ENCODE results near the gene CABP7.

CABP7 gene

DNA sequence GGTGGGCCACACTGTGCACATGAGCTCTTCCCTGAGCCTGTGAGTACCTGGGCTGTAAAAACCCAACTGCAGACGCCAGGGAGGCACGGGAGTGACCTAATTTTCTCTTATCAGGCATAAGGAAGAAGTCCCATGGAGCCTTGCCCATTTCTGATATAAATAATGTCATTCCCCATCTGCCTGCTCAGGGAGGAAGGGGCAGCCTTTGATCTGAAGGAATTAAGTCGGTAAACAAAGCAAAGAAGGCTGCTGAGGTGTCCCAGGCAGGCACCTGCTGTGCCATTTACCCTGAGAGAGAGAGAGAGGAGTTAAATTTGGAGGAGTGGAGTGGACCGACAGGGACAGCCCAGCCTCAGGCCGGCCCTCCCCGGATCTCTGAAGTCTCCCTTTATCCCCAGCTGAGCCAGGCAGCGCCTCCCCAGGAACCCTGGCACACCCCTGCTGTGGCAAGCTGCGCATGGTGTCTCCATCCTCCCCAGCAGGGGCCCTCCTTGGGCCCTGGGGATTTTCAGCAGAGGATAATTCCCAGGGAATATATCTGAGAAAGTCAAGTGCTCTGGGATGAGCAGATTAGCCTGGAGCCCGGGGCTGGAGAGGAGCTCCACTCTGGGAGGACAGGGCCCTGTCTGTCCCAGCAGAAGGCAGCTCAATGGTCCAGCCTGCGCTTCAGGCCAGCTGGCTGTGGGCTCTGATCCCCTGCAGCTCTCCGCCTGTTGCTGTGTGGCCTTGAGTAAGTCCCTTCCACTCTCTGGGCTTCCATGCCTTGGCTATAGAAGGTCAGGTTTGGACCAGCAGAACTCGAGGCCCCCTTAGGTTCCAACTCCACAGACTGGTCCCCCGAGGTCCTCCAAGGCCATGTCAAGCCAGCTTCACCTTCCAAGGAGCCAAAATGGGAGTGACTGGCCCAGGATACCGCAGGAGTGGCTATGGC, 17.5 kb upstream of the CABP7 start:
- Histone ChIP-seq H3K4me1 (ENCODE audit: control insufficient read depth in 1 of 2, insufficient read depth in 2 of 2, low read length in 2 of 2) (peaks cover 26 to 28% of the 10 kb centered on the region in 2 donors), H3K27me3 (ENCODE audit: control insufficient read depth in 1 of 2, insufficient read depth in 2 of 2, low read length in 2 of 2) (peaks cover 3 to 12% of the 10 kb centered on the region in 2 donors), H3K36me3 (ENCODE audit: control insufficient read depth in 1 of 2, insufficient read depth in 2 of 2, low read length in 2 of 2) (peaks cover 0 to under 1% of the 10 kb centered on the region in 2 donors)

DNA sequence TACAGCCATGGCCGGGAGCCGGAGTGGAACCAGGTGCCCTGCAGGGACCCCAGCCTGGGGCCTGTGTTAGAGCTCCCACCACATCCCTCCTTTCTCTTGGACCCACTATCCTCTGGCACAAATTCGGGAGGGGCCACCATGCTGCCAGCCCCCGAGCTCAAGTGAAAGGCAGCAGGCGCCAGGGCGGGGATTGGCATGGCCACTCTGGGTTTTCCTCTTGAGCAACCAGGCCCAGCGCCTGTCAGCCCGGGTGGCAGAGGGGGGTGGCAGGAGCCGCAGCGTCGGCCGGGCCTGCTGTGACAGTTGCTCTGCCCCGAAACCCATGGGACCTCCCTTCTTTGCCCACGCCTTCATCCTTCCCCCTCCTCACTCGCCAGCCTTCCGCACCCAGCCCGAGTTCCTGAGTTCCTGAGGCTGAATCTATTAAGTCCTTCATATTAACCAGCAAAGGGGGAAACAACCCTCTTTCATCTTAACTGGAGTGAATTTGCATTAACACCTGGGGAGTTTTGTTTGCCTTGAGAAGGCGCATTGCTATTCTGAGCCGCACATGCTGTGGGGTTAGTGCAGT, 16.8 kb upstream of the CABP7 start:
- H3K9me3 ChIP-seq (ENCODE audit: control insufficient read depth in 1 of 2, low read length in 2 of 2) = no peaks in the 10 kb centered on the region
- H3K9ac ChIP-seq (ENCODE audit: low read depth in 1 of 2, low read length in 2 of 2) = no peak overlapping the region
- H3K27me3 ChIP-seq (ENCODE audit: control insufficient read depth in 1 of 2, insufficient read depth in 2 of 2, low read length in 2 of 2) = peaks cover 3 to 12% of the 10 kb centered on the region in 2 donors
- no peaks in the 10 kb centered on the region for H3K36me3 ChIP-seq (ENCODE audit: control insufficient read depth in 1 of 2, insufficient read depth in 2 of 2, low read length in 2 of 2)
- H3K27ac ChIP-seq (ENCODE audit: low read depth, low read length) = no peak overlapping the region
- H3K4me3 ChIP-seq (ENCODE audit: low read depth in 1 of 2, low read length in 2 of 2) = no peak overlapping the region
- peaks cover 26 to 28% of the 10 kb centered on the region in 2 donors for H3K4me1 ChIP-seq (ENCODE audit: control insufficient read depth in 1 of 2, insufficient read depth in 2 of 2, low read length in 2 of 2)

More for the DNA sequence above, 17.5 kb upstream of the CABP7 start:
- Histone ChIP-seq H3K9me3 (ENCODE audit: control insufficient read depth in 1 of 2, low read length in 2 of 2) (no peaks in the 10 kb centered on the region), H3K9ac (ENCODE audit: low read depth in 1 of 2, low read length in 2 of 2) (no peak overlapping the region), H3K27ac (ENCODE audit: low read depth, low read length) (no peak overlapping the region), H3K4me3 (ENCODE audit: low read depth in 1 of 2, low read length in 2 of 2) (no peak overlapping the region)

DNA sequence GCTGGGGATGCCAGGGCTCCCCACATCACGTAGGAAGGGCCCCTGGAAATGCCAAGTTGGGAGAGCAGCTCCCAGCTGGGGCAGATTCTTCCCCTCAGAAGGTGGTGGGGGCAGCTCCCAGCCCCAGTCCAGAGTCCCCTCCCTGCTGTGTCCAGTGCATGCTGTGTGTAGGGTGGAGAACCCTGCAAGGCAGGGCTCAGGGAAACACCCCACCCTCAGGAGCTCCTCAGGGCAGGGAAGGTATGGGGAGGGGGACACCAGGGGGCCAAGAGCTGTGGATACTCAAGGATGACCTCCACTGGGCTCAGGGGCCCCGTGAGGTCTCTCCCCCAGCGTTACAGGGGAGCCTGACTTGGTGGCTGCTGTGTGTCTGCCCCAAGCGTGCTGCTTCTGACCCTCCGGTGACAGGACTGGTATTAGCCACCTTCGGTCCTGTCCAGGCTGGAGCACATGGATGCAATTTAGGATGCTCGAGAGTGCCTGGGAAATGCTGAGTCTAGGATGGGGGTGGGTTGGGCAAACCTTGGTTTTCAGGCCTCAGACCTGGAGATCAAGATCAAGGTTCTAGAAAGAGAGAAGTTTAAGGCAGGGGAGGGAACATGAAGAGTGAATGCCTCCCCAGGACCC, 16.1 kb upstream of the CABP7 start:
- Histone ChIP-seq H3K36me3 (ENCODE audit: control insufficient read depth in 1 of 2, insufficient read depth in 2 of 2, low read length in 2 of 2) (no peaks in the 10 kb centered on the region), H3K9me3 (ENCODE audit: control insufficient read depth in 1 of 2, low read length in 2 of 2) (no peaks in the 10 kb centered on the region), H3K4me3 (ENCODE audit: low read depth in 1 of 2, low read length in 2 of 2) (no peak overlapping the region), H3K27me3 (ENCODE audit: control insufficient read depth in 1 of 2, insufficient read depth in 2 of 2, low read length in 2 of 2) (peaks cover 3 to 12% of the 10 kb centered on the region in 2 donors), H3K4me1 (ENCODE audit: control insufficient read depth in 1 of 2, insufficient read depth in 2 of 2, low read length in 2 of 2) (peaks cover 26 to 28% of the 10 kb centered on the region in 2 donors), H3K27ac (ENCODE audit: low read depth, low read length) (no peak overlapping the region), H3K9ac (ENCODE audit: low read depth in 1 of 2, low read length in 2 of 2) (no peak overlapping the region)

DNA sequence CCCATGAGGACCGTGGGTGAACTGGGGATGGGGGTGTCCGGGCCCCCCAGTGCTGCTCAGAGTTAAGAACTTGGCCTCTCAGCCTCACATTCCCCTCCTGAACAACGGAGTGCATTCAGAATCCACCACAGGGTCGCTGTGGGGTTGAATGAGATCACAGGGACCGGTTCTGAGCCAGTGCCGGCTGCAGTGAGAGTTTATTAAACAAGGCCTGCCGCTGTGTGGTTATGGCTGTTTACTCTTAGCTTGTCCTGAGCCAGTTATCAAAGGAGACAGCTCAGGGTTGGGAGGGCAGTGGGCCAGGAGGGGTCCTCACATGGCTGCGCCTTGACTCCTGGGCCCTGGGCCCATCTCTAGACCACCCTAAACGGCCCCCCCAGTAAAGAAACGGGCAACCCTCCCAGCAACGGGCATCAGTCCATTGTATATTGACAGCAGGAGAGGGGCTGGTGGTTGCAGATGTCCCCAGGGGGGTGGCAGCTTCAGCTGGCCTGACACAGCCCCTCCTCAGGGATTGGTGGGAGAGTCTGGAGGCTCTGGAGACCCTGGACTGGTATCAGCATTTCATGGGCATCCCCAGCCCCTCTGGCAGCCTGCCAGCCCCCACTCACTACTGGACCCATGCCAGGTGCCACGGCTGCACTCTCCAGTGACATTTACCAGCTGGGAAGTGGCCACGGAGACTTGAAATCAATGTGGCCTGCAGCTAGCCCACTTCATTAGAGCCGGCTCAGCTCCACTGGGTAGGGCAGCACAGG, 15.1 kb upstream of the CABP7 start:
- Histone ChIP-seq H3K27me3 (ENCODE audit: control insufficient read depth in 1 of 2, insufficient read depth in 2 of 2, low read length in 2 of 2) (peaks cover 3 to 12% of the 10 kb centered on the region in 2 donors), H3K4me3 (ENCODE audit: low read depth in 1 of 2, low read length in 2 of 2) (no peak overlapping the region), H3K9ac (ENCODE audit: low read depth in 1 of 2, low read length in 2 of 2) (no peak overlapping the region), H3K27ac (ENCODE audit: low read depth, low read length) (no peak overlapping the region), H3K9me3 (ENCODE audit: control insufficient read depth in 1 of 2, low read length in 2 of 2) (no peaks in the 10 kb centered on the region), H3K36me3 (ENCODE audit: control insufficient read depth in 1 of 2, insufficient read depth in 2 of 2, low read length in 2 of 2) (no peaks in the 10 kb centered on the region), H3K4me1 (ENCODE audit: control insufficient read depth in 1 of 2, insufficient read depth in 2 of 2, low read length in 2 of 2) (peaks cover 26 to 28% of the 10 kb centered on the region in 2 donors)

DNA sequence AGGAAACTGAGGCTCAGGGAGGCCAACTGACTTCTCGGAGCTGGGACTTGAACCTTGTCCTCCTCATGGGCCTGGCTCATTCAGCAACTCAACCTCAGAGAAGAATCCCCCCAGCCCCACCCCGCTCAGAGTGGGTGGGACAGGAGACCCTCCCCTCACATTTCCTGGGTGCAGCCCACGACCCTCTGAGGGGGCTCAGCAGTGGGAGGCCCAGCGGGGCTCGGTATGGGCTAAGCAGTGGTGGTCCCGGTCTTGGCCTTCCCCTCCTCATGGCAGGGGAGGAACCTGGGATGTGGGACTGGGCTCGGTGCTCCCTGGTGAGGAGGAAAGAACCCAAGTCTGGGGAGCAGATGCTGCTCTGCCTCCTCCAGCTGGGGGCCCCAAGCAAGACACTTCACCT, 14.2 kb upstream of the CABP7 start:
- Histone ChIP-seq H3K9me3 (ENCODE audit: control insufficient read depth in 1 of 2, low read length in 2 of 2) (no peaks in the 10 kb centered on the region), H3K36me3 (ENCODE audit: control insufficient read depth in 1 of 2, insufficient read depth in 2 of 2, low read length in 2 of 2) (no peaks in the 10 kb centered on the region), H3K9ac (ENCODE audit: low read depth in 1 of 2, low read length in 2 of 2) (no peak overlapping the region), H3K27ac (ENCODE audit: low read depth, low read length) (no peak overlapping the region), H3K4me3 (ENCODE audit: low read depth in 1 of 2, low read length in 2 of 2) (no peak overlapping the region), H3K27me3 (ENCODE audit: control insufficient read depth in 1 of 2, insufficient read depth in 2 of 2, low read length in 2 of 2) (peaks cover 3 to 12% of the 10 kb centered on the region in 2 donors), H3K4me1 (ENCODE audit: control insufficient read depth in 1 of 2, insufficient read depth in 2 of 2, low read length in 2 of 2) (peaks cover 23 to 28% of the 10 kb centered on the region in 2 donors)

DNA sequence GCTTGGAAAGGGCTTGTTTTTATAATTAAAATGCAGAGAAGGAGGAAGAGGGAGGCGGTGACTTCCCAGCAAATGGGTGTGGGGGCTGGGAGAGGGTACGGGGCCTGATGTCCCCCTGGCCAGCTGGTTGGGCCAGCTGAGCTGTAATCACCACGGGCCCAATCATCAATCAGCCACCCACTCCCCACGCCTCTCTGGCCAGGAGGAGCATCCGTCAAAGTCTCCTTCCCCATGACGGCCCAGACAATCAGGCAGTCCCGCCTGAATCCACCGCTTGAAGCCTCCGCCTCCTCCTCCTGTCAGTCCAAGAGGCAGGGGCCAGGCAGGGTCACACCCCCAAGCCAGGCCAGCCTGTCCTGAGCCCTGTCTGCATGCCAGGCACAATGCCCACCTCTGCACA, 13.3 kb upstream of the CABP7 start:
- Histone ChIP-seq H3K27me3 (ENCODE audit: control insufficient read depth in 1 of 2, insufficient read depth in 2 of 2, low read length in 2 of 2) (peaks cover 3 to 6% of the 10 kb centered on the region in 2 donors), H3K36me3 (ENCODE audit: control insufficient read depth in 1 of 2, insufficient read depth in 2 of 2, low read length in 2 of 2) (no peaks in the 10 kb centered on the region), H3K9ac (ENCODE audit: low read depth in 1 of 2, low read length in 2 of 2) (no peak overlapping the region), H3K4me1 (ENCODE audit: control insufficient read depth in 1 of 2, insufficient read depth in 2 of 2, low read length in 2 of 2) (peaks cover 15 to 21% of the 10 kb centered on the region in 2 donors), H3K27ac (ENCODE audit: low read depth, low read length) (no peak overlapping the region), H3K9me3 (ENCODE audit: control insufficient read depth in 1 of 2, low read length in 2 of 2) (no peaks in the 10 kb centered on the region), H3K4me3 (ENCODE audit: low read depth in 1 of 2, low read length in 2 of 2) (no peak overlapping the region)

DNA sequence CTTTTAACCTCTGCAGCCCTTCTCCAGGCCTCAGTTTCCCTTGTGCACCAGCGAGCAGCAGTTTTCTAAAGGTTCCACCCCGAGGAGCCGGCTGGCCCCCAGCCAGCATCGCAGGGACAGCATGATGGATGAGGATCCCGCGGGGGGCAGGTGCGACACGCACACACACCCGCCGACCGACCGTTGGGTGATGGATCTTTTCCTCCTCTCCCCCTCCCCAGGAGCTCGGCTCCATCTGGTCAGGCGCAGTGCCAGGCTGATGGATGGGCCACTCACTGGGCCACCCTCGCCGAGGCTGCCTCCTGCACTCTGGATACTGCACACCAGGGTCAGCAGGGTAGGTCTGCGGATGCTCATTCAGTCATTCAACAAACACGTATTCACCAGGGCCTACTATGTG, 12.8 kb upstream of the CABP7 start:
- Histone ChIP-seq H3K27me3 (ENCODE audit: control insufficient read depth in 1 of 2, insufficient read depth in 2 of 2, low read length in 2 of 2) (peaks cover 3 to 6% of the 10 kb centered on the region in 2 donors), H3K9me3 (ENCODE audit: control insufficient read depth in 1 of 2, low read length in 2 of 2) (no peaks in the 10 kb centered on the region), H3K9ac (ENCODE audit: low read depth in 1 of 2, low read length in 2 of 2) (no peak overlapping the region), H3K36me3 (ENCODE audit: control insufficient read depth in 1 of 2, insufficient read depth in 2 of 2, low read length in 2 of 2) (no peaks in the 10 kb centered on the region), H3K27ac (ENCODE audit: low read depth, low read length) (no peak overlapping the region), H3K4me1 (ENCODE audit: control insufficient read depth in 1 of 2, insufficient read depth in 2 of 2, low read length in 2 of 2) (peaks cover 10 to 16% of the 10 kb centered on the region in 2 donors), H3K4me3 (ENCODE audit: low read depth in 1 of 2, low read length in 2 of 2) (no peak overlapping the region)

DNA sequence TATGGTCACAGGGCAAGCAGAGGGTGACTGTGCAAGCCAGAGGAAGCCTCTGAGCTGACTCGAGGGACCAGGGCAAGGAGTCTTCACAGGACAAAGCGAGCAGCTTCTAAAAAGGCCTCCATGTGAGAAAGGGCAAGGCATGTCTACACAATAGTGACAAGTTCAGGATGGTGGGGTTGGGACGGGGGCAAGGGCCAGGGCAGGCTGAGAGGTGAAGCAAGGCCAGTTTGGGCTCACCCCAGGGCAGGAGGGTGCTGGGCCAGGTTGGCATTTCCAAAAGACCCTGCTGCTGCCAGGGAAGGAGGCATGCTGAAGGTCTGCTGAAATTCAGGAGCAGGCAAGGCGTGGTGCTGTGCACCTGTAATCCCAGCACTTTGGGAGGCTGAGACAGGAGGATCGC, 12.3 kb upstream of the CABP7 start:
- no peak overlapping the region for H3K27ac ChIP-seq (ENCODE audit: low read depth, low read length)
- peaks cover 3 to 5% of the 10 kb centered on the region in 2 donors for H3K27me3 ChIP-seq (ENCODE audit: control insufficient read depth in 1 of 2, insufficient read depth in 2 of 2, low read length in 2 of 2)
- no peaks in the 10 kb centered on the region for H3K9me3 ChIP-seq (ENCODE audit: control insufficient read depth in 1 of 2, low read length in 2 of 2)
- H3K4me3 ChIP-seq (ENCODE audit: low read depth in 1 of 2, low read length in 2 of 2) = no peak overlapping the region
- H3K9ac ChIP-seq (ENCODE audit: low read depth in 1 of 2, low read length in 2 of 2) = no peak overlapping the region
- no peaks in the 10 kb centered on the region for H3K36me3 ChIP-seq (ENCODE audit: control insufficient read depth in 1 of 2, insufficient read depth in 2 of 2, low read length in 2 of 2)
- H3K4me1 ChIP-seq (ENCODE audit: control insufficient read depth in 1 of 2, insufficient read depth in 2 of 2, low read length in 2 of 2) = peaks cover 8 to 15% of the 10 kb centered on the region in 2 donors

DNA sequence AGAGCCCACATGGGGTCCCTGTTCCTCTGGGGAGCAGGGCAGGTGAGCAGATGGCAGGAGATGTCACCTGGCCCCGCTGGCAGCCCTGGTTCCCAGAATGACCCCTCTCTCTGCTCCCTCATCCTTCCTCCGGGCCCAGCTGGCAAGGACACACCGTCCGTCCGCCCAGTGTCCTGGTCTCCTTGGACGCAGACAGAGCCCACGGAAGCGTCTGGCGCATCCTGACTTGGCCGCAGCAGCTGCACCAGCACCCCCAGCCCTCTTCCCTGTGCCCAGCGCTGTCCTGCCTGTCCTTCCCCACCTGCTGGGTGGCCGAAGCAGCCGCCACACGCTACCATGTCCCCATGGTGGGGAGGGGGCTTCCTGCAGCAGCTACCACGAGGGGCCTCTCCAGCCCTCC, 9.6 kb upstream of the CABP7 start:
- Histone ChIP-seq H3K36me3 (ENCODE audit: control insufficient read depth in 1 of 2, insufficient read depth in 2 of 2, low read length in 2 of 2) (no peaks in the 10 kb centered on the region), H3K4me3 (ENCODE audit: low read depth in 1 of 2, low read length in 2 of 2) (no peak overlapping the region), H3K27ac (ENCODE audit: low read depth, low read length) (no peak overlapping the region), H3K9me3 (ENCODE audit: control insufficient read depth in 1 of 2, low read length in 2 of 2) (no peaks in the 10 kb centered on the region), H3K9ac (ENCODE audit: low read depth in 1 of 2, low read length in 2 of 2) (no peak overlapping the region), H3K4me1 (ENCODE audit: control insufficient read depth in 1 of 2, insufficient read depth in 2 of 2, low read length in 2 of 2) (peaks cover 0 to 3% of the 10 kb centered on the region in 2 donors), H3K27me3 (ENCODE audit: control insufficient read depth in 1 of 2, insufficient read depth in 2 of 2, low read length in 2 of 2) (no peaks in the 10 kb centered on the region)

Measured in duodenal mucosa (tissue), 2 donors.